HG02884 (cell line): ENCODE results near the gene TMEM270.

Source experiments
- ATAC-seq: cut with Tn5 transposase; IDR thresholded peaks from one replicate; pipeline ENCODE4 v1.9.1; 2021; ENCODE audit warnings: mild to moderate bottlenecking, moderate library complexity; ENCODE audit not compliant: unreplicated experiment

Gene TMEM270

DNA sequence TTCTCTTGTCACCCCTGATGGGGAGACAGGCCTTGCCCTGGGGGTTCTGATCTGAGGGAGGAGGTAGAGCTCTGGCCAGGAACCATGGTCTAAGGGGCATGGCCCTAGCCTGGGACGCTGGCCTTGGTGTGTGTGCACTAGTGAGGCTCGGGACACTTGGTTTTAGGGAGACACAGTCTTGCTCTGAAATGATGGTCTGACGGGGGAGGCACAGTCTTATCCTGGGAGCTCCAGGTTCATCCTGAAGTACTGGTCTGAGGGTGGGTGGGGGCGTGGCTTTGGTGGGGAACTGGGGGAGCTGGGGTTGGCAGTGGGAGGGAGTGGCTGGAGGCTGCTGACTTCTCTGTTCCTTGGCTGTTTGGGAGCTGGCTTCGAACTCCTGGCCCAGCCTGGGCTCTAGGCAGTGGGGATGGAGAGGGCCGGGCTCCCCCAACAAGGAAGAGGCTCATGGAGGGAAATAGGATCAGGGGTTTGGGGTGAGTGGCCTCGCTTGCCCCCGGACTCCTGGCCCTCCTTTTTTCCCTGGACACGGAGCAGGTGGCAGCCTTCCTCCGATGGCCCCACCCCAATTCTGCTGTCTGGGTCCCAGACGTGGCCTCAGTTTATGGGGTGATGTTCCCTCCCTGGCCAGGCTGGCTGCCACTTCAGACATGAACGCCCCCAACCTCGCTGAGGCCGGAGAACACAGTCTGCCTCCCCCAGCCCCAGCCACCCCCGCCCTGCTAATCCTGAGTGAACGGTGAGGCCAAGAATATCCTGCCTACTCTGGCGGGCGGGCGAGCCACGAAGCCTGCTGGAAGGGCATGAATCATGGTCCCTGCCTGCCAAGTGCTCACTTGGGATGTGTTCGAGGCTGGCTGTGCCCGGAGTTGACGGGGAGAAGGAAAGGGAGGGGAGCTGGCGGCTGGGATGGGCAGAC lies 43.5 kb downstream of the TMEM270 start:
- ATAC-seq, result no peak

DNA sequence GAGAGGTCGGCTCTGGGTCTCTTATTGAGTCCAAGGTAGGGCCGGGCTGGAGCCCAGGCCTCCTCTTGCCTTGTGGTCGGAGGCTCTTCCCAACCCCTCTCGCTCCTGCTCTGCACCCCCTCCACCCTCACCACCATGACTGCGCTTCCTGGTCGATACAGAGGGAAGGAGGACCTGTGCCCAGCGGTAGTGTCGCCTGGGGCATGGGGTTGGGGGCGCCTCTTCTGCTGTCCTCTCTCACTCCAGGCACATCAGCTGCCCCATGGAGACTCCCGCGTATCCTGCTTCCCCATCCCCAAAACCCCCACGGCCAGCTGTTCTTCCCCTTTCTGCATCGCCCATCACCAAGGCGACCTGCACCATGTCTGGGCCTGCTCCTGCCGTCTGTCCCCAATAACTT lies 44.4 kb downstream of the TMEM270 start:
- ATAC-seq, result no peak

DNA sequence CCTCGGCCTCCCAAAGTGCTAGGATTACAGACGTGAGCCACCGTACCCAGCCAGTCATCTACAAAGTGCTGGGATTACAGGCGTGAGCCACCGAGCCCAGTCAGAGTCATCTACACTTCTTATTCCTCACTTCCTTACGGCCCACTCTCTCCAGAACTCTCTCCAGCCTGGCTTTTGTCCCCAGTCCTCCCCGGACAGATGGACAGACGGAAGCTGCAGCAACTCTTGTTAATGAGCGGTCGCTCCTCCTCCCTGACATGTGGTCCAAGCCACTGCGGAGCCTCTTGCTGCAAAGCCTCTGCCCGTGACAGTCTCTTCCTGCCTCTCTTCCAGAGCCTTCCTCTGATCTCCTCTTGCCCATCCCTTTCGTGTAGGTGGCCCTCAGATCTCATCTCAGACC lies 45.9 kb downstream of the TMEM270 start:
- ATAC-seq, result no peak

DNA sequence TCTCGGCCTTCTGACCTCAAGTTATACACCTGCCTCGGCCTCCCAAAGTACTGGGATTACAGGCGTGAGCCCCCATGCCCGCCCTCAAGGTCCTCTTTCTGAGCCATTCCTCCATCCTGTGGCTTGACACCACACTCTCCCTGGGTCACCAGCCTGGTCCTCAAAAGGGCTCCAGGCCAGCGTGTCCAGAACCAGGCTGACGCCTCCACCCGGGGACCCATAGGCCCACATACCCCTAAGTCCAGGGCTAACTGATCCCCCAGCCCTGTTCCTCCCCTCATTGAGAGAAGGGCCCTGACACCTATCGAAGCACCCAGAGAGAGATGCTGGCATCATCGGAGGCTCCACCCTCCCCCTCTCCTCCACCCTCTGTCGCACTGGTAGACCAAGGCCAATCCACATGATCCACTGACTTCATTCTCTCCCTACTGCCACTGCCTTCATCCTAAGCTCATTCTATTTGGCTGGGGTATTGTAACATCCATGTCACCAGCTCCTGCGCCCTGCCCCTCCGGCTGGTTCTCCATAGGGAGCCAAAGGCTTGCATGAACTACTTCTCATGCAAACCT lies 46.7 kb downstream of the TMEM270 start:
- ATAC-seq, result no peak

DNA sequence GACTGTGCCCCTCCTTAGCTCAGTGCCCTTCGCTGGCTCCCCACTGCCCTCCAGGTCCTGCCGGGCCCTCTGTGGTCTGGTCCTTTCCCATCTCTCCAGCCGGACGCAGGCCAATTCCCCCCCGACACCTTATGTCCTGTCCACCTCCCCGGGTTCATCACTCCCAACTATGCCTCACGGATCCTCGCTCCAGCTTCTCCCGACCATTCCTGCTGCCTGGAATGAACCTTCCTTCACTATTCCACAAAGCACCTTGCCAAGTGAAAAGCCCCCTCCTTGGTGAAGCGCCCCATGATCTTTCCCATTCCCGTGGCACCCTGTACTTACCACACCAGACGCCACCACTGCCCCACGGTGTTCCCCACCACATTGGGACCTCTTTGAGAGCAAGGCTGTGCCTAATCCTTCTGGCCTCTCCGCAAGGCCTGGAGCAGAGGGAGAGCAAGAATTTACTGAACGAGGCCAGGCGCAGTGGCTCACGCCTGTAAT lies 47.2 kb downstream of the TMEM270 start:
- no peak for ATAC-seq

DNA sequence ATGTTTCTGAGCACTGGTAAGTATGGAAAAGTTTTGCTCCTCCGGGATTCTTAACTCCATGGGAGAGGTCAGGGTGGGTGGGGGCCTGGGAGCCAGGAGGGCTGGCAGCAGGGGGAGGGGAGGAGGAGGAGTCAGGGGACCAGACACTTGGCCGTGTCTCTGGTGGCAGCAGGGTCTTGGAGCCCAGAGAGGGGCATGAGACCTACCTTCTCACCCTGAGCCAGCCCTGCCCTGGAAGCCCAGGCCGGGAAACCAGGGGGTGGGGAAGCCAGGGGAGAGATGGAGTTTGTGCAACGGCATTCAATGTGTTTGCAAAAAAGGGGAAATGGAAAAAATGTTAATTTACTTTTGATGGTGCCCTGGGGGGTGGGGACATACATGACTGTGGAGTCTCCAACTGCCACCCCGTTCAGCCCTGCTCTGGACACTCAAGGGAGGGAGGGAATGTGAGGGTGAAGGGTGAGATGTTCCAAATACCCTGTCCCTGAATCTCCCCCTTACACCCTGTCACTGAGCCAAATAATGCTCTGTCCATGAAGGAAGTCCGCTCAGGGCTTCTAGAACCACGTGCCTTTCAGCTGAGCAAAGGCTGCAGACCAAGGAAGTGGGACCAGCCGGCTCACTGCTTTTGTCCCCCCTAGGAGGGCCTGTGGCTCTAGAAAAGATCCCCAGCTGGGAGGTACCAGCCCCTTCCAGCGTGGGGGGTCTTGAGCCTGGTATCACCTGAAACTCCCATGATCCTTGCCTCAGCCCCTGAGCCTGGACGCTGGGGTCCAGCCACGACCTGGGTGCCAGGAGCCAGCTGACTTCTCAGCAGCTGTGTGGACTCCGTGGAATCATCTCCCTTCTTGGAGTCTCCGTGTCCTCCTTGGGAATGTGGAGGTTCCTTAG lies 48.3 kb downstream of the TMEM270 start:
- no peak for ATAC-seq

DNA sequence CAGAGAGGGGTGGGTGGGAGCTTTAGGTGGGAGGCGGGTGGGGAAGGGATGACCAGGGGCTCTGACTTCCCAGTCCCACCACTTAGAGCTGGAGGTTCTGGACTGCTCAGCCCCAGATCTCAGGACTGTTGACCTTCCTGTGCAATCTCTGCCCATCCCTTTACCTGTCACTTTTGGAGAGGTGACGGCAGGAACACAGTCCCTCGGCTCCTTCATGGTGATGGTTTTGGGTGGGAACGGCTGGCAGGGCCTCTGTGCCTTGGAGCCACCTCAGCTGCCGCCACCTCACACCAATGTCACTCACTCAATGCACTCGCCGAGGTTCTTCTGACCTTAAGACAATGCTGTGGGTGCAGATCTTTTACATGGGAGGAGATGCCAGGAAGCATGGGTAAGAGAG lies 49.0 kb downstream of the TMEM270 start:
- no peak for ATAC-seq

DNA sequence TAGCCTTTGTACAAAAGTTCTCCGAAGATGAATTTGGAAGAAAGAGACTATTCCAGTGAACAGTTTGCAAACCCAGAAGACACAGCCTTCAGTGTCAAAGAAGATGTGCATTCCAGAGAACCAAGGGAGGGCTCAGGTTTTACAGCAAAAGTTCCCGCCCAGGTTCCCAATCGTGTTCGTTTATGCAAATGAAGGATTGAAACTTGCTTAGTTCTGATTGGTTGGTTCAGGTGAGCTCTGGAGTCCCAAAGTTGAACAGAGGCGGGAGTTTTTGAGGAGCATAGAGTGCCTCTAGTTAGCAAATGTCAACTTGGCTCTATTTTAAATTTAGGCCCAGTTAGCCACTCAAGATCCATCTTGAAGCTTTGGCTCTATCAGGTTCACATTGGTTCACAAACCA lies 51.3 kb downstream of the TMEM270 start:
- no peak for ATAC-seq
